Coronary artery (tissue), 2 donors: ENCODE measurements around the gene ILDR2.

Source experiments
- DNase-seq: peaks from one replicate; pipeline ENCODE4 v3.0.0-alpha.2; 2017; ENCODE audit warnings: low spot score
- H3K27ac ChIP-seq, 2 donors: fragments of 200-600 bp; sonication (generic); one replicate each; pipeline ENCODE4 v1.5.1; 2016 to 2019
- H3K4me3 ChIP-seq: fragments of 200-600 bp; sonication (generic); 2 replicates; pipeline ENCODE4 v1.5.1; 2016; ENCODE audit warnings: mild to moderate bottlenecking, moderate library complexity
- CTCF ChIP-seq: fragments of 200-600 bp; sonication (generic); IDR thresholded peaks from one replicate; pipeline ENCODE4 v1.5.1; 2019; ENCODE audit warnings: antibody characterized with exemption

The ILDR2 gene

GRCh38 chr1:166971252-166971651 is 4.1 kb downstream of the ILDR2 start:
- TF ChIP-seq CTCF: no peak
- no peak for DNase-seq
- Histone ChIP-seq H3K4me3 (no peak overlapping the region), H3K27ac (no peak overlapping the region)

GRCh38 chr1:166969074-166969677 is 6.2 kb downstream of the ILDR2 start:
- H3K4me3 ChIP-seq: no peak overlapping the region
- DNase-seq: no peak
- H3K27ac ChIP-seq: no peak overlapping the region
- TF ChIP-seq CTCF: no peak

- no peak for DNase-seq
- no peak for TF ChIP-seq CTCF
- Histone ChIP-seq H3K4me3 (no peak overlapping the region), H3K27ac (no peak overlapping the region)
Observed at GRCh38 chr1:166960858-166961474, 14.4 kb downstream of the ILDR2 start.

GRCh38 chr1:166956872-166957271 is 18.5 kb downstream of the ILDR2 start:
- no peak for DNase-seq
- no peak overlapping the region for H3K27ac ChIP-seq
- H3K4me3 ChIP-seq: no peak overlapping the region
- no peak for TF ChIP-seq CTCF

GRCh38 chr1:166956057-166956850 is 19.1 kb downstream of the ILDR2 start:
- Histone ChIP-seq H3K27ac (no peak overlapping the region), H3K4me3 (no peak overlapping the region)
- DNase-seq: no peak
- TF ChIP-seq CTCF: no peak

GRCh38 chr1:166953491-166953890 is 21.8 kb downstream of the ILDR2 start:
- H3K4me3 ChIP-seq: no peak overlapping the region
- H3K27ac ChIP-seq: no peak overlapping the region
- no peak for DNase-seq
- TF ChIP-seq CTCF: no peak
